Measurements from ENCODE around the gene HECA. TPM values are rescaled to one million over a fixed set of nuclear protein-coding genes. Genes with fewer than 3 reads are reported as not detected.

HECA gene
- total and polyA plus RNA-seq, 2 experiments from 2014 or later, result 2.4 to 8.1 TPM

DNA sequence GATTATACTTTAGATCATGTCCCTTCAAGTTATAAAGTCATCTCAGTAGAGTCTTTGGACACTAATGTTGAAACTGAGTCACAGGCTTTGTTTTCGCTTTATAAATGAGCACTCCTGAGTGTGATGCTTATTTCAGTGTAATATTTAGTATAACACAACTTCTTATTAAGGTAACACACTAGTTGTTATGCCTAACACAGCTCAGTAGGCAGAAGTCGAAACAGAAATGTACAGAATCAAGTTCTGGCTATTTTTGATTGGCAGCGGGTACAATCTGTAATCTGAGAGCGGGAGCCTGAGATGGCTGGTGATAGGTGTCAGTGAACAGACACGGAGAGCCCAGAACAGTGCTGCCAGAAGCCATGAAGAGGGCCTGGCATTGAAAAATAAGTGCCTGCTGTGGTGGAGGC lies 11.4 kb downstream of the HECA start:
- no peak overlapping the region for H3K4me2 ChIP-seq
- H3K4me1 ChIP-seq (ENCODE audit: insufficient read depth), result peaks cover 12% of the 10 kb centered on the region; the same call in 1 of the 2 replicates
- H2AFZ ChIP-seq, result no peak overlapping the region
- peaks cover 7% of the 10 kb centered on the region; the same call in 1 of the 2 replicates for H4K20me1 ChIP-seq (replicated peaks; ENCODE audit: insufficient read depth)
- DNase-seq (ENCODE audit: low spot score) (no peak), ATAC-seq (no peak)
- H3K36me3 Mint-ChIP-seq (ENCODE audit: low read depth), result no peaks in the 10 kb centered on the region
- no peak overlapping the region for H3K4me3 Mint-ChIP-seq
- peaks cover 37% of the 10 kb centered on the region for H3K4me1 Mint-ChIP-seq
- no peaks in the 10 kb centered on the region for H3K27me3 Mint-ChIP-seq (ENCODE audit: insufficient read depth, low read depth, poor library complexity)
- no peaks in the 10 kb centered on the region for H3K9me3 Mint-ChIP-seq
- no peaks in the 10 kb centered on the region for H3K27me3 ChIP-seq (ENCODE audit: insufficient read depth)
- H3K36me3 ChIP-seq (ENCODE audit: insufficient read depth), result no peaks in the 10 kb centered on the region
- H3K79me2 ChIP-seq (replicated peaks; ENCODE audit: insufficient read depth), result peaks cover 10% of the 10 kb centered on the region; the same call in 1 of the 2 replicates
- H3K27ac ChIP-seq (ENCODE audit: low read depth), result no peak overlapping the region
- H3K4me3 ChIP-seq, result no peak overlapping the region
- no peak overlapping the region for H3K27ac Mint-ChIP-seq
- H3K9me2 ChIP-seq (ENCODE audit: insufficient read depth), result no peaks in the 10 kb centered on the region
- TF ChIP-seq EZH2phosphoT487 (IDR thresholded peaks at IDR 0.05; ENCODE audit: unreplicated experiment) (no peak), POLR2AphosphoS5 (IDR thresholded peaks at IDR 0.05; ENCODE audit: low read depth) (no peak), CREB1 (CRISPR knock-in tag; IDR thresholded peaks at IDR 0.05; ENCODE audit: low read depth) (no peak), JUNB (IDR thresholded peaks at IDR 0.05; ENCODE audit: unreplicated experiment) (no peak), ZNF331 (CRISPR knock-in tag; IDR thresholded peaks at IDR 0.05; ENCODE audit: low read depth) (no peak), ZNF114 (CRISPR knock-in tag; IDR thresholded peaks at IDR 0.05) (no peak), NANOG (IDR thresholded peaks at IDR 0.05; ENCODE audit: borderline replicate concordance) (no peak), STAT1 (IDR thresholded peaks at IDR 0.05; ENCODE audit: unreplicated experiment) (no peak), EZH2 (IDR thresholded peaks at IDR 0.05; ENCODE audit: low read depth, unreplicated experiment) (no peak)
- TF ChIP-seq, protein P1, sequence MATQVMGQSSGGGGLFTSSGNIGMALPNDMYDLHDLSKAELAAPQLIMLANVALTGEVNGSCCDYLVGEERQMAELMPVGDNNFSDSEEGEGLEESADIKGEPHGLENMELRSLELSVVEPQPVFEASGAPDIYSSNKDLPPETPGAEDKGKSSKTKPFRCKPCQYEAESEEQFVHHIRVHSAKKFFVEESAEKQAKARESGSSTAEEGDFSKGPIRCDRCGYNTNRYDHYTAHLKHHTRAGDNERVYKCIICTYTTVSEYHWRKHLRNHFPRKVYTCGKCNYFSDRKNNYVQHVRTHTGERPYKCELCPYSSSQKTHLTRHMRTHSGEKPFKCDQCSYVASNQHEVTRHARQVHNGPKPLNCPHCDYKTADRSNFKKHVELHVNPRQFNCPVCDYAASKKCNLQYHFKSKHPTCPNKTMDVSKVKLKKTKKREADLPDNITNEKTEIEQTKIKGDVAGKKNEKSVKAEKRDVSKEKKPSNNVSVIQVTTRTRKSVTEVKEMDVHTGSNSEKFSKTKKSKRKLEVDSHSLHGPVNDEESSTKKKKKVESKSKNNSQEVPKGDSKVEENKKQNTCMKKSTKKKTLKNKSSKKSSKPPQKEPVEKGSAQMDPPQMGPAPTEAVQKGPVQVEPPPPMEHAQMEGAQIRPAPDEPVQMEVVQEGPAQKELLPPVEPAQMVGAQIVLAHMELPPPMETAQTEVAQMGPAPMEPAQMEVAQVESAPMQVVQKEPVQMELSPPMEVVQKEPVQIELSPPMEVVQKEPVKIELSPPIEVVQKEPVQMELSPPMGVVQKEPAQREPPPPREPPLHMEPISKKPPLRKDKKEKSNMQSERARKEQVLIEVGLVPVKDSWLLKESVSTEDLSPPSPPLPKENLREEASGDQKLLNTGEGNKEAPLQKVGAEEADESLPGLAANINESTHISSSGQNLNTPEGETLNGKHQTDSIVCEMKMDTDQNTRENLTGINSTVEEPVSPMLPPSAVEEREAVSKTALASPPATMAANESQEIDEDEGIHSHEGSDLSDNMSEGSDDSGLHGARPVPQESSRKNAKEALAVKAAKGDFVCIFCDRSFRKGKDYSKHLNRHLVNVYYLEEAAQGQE (IDR thresholded peaks at IDR 0.05; ENCODE audit: unreplicated experiment), result no peak
- TF ChIP-seq, protein P2, sequence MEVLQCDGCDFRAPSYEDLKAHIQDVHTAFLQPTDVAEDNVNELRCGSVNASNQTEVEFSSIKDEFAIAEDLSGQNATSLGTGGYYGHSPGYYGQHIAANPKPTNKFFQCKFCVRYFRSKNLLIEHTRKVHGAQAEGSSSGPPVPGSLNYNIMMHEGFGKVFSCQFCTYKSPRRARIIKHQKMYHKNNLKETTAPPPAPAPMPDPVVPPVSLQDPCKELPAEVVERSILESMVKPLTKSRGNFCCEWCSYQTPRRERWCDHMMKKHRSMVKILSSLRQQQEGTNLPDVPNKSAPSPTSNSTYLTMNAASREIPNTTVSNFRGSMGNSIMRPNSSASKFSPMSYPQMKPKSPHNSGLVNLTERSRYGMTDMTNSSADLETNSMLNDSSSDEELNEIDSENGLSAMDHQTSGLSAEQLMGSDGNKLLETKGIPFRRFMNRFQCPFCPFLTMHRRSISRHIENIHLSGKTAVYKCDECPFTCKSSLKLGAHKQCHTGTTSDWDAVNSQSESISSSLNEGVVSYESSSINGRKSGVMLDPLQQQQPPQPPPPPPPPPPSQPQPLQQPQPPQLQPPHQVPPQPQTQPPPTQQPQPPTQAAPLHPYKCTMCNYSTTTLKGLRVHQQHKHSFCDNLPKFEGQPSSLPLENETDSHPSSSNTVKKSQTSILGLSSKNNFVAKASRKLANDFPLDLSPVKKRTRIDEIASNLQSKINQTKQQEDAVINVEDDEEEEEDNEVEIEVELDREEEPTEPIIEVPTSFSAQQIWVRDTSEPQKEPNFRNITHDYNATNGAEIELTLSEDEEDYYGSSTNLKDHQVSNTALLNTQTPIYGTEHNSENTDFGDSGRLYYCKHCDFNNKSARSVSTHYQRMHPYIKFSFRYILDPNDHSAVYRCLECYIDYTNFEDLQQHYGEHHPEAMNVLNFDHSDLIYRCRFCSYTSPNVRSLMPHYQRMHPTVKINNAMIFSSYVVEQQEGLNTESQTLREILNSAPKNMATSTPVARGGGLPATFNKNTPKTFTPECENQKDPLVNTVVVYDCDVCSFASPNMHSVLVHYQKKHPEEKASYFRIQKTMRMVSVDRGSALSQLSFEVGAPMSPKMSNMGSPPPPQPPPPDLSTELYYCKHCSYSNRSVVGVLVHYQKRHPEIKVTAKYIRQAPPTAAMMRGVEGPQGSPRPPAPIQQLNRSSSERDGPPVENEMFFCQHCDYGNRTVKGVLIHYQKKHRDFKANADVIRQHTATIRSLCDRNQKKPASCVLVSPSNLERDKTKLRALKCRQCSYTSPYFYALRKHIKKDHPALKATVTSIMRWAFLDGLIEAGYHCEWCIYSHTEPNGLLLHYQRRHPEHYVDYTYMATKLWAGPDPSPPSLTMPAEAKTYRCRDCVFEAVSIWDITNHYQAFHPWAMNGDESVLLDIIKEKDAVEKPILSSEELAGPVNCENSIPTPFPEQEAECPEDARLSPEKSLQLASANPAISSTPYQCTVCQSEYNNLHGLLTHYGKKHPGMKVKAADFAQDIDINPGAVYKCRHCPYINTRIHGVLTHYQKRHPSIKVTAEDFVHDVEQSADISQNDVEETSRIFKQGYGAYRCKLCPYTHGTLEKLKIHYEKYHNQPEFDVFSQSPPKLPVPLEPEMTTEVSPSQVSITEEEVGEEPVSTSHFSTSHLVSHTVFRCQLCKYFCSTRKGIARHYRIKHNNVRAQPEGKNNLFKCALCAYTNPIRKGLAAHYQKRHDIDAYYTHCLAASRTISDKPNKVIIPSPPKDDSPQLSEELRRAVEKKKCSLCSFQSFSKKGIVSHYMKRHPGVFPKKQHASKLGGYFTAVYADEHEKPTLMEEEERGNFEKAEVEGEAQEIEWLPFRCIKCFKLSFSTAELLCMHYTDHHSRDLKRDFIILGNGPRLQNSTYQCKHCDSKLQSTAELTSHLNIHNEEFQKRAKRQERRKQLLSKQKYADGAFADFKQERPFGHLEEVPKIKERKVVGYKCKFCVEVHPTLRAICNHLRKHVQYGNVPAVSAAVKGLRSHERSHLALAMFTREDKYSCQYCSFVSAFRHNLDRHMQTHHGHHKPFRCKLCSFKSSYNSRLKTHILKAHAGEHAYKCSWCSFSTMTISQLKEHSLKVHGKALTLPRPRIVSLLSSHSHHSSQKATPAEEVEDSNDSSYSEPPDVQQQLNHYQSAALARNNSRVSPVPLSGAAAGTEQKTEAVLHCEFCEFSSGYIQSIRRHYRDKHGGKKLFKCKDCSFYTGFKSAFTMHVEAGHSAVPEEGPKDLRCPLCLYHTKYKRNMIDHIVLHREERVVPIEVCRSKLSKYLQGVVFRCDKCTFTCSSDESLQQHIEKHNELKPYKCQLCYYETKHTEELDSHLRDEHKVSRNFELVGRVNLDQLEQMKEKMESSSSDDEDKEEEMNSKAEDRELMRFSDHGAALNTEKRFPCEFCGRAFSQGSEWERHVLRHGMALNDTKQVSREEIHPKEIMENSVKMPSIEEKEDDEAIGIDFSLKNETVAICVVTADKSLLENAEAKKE (CRISPR knock-in tag; IDR thresholded peaks at IDR 0.05), result no peak
- TF ChIP-seq, protein P3, sequence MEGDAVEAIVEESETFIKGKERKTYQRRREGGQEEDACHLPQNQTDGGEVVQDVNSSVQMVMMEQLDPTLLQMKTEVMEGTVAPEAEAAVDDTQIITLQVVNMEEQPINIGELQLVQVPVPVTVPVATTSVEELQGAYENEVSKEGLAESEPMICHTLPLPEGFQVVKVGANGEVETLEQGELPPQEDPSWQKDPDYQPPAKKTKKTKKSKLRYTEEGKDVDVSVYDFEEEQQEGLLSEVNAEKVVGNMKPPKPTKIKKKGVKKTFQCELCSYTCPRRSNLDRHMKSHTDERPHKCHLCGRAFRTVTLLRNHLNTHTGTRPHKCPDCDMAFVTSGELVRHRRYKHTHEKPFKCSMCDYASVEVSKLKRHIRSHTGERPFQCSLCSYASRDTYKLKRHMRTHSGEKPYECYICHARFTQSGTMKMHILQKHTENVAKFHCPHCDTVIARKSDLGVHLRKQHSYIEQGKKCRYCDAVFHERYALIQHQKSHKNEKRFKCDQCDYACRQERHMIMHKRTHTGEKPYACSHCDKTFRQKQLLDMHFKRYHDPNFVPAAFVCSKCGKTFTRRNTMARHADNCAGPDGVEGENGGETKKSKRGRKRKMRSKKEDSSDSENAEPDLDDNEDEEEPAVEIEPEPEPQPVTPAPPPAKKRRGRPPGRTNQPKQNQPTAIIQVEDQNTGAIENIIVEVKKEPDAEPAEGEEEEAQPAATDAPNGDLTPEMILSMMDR (conservative IDR thresholded peaks at IDR 0.05; ENCODE audit: low read depth in 2 of 2), result no peak
- TF ChIP-seq, protein P4, sequence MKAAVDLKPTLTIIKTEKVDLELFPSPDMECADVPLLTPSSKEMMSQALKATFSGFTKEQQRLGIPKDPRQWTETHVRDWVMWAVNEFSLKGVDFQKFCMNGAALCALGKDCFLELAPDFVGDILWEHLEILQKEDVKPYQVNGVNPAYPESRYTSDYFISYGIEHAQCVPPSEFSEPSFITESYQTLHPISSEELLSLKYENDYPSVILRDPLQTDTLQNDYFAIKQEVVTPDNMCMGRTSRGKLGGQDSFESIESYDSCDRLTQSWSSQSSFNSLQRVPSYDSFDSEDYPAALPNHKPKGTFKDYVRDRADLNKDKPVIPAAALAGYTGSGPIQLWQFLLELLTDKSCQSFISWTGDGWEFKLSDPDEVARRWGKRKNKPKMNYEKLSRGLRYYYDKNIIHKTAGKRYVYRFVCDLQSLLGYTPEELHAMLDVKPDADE (IDR thresholded peaks at IDR 0.05), result no peak
- H3F3A ChIP-seq (replicated peaks; ENCODE audit: low read depth), result no peaks in the 10 kb centered on the region

All from GM23338 (cell line).